Endothelial cell (in vitro differentiated cells): ENCODE measurements around the gene ZBTB4. TPM values are rescaled to one million over a fixed set of nuclear protein-coding genes. Genes with fewer than 3 reads are reported as not detected.

ENCODE experiments used
- DNase-seq: peaks from one replicate; pipeline ENCODE4 v3.0.0; 2021; ENCODE audit warnings: low spot score
- H3K27ac Mint-ChIP-seq: one replicate; pipeline ENCODE4 v1.8.0; 2021; ENCODE audit warnings: mixed read lengths, inconsistent platforms; ENCODE audit not compliant: unreplicated experiment
- H3K27me3 Mint-ChIP-seq: one replicate; pipeline ENCODE4 v1.8.0; 2021; ENCODE audit warnings: mild to moderate bottlenecking, moderate library complexity, mixed read lengths, inconsistent platforms; ENCODE audit not compliant: unreplicated experiment
- H3K36me3 Mint-ChIP-seq: one replicate; pipeline ENCODE4 v1.8.0; 2021; ENCODE audit warnings: mild to moderate bottlenecking, low read depth, mixed read lengths, inconsistent platforms; ENCODE audit not compliant: unreplicated experiment
- H3K4me1 Mint-ChIP-seq: one replicate; pipeline ENCODE4 v1.8.0; 2021; ENCODE audit warnings: mild to moderate bottlenecking, mixed read lengths, inconsistent platforms; ENCODE audit not compliant: unreplicated experiment
- H3K4me3 Mint-ChIP-seq: one replicate; pipeline ENCODE4 v1.8.0; 2021; ENCODE audit warnings: mild to moderate bottlenecking, mixed read lengths, inconsistent platforms; ENCODE audit not compliant: unreplicated experiment
- H3K9me3 Mint-ChIP-seq: one replicate; pipeline ENCODE4 v1.8.0; 2021; ENCODE audit warnings: mixed read lengths, inconsistent platforms; ENCODE audit not compliant: unreplicated experiment
- CTCF ChIP-seq: fragments of 200-600 bp; sonication (generic); IDR thresholded peaks from one replicate; pipeline ENCODE4 v1.5.0; 2021; ENCODE audit warnings: antibody characterized with exemption; ENCODE audit not compliant: unreplicated experiment
- long read RNA-seq: library from polyadenylated mRNA; unstranded; transcript quantifications from one replicate; pipeline ENCODE4 v2.0.0, GENCODE V29; 2020; ENCODE audit not compliant: unreplicated experiment
- total RNA-seq: library from RNA; stranded (reverse); fragmentation: NEBNext Ultra II Directional; extraction: Animal tissue kit (Norgen Biotek cat#: 25700); gene quantifications from one replicate; pipeline ENCODE4 v1.2.1, GENCODE V29; 2021; ENCODE audit not compliant: unreplicated experiment

The ZBTB4 gene
- 21.5 TPM for total RNA-seq
- long read RNA-seq, partial matches to known transcripts, result 0 of 2 reads
- long read RNA-seq, other reads (novel, unspliced or antisense), result 2 of 2 reads

GRCh38 chr17:7479213-7480088 lies at the start of gene ZBTB4:
Gene ZBTB4 (minus strand): TSS chr17:7479631. CDS start chr17:7466801, 12,830 bp downstream.
- DNase-seq, result peak; percentile 30
- peaks cover 31% of the 10 kb centered on the region for H3K27me3 Mint-ChIP-seq
- peak within 1 kb of the TSS; percentile 99 for H3K4me3 Mint-ChIP-seq
- peaks cover 53% of the 10 kb centered on the region for H3K4me1 Mint-ChIP-seq
- no peaks in the 10 kb centered on the region for H3K9me3 Mint-ChIP-seq
- peaks cover 4% of the 10 kb centered on the region for H3K36me3 Mint-ChIP-seq
- no peak for TF ChIP-seq CTCF
- H3K27ac Mint-ChIP-seq, result peak within 1 kb of the TSS; percentile 97

- DNase-seq, result no peak
- Mint-ChIP-seq H3K4me3 (no peak overlapping the region), H3K27ac (no peak overlapping the region), H3K4me1 (no peaks in the 10 kb centered on the region), H3K27me3 (no peaks in the 10 kb centered on the region), H3K9me3 (peaks cover 3% of the 10 kb centered on the region), H3K36me3 (peaks cover 4% of the 10 kb centered on the region)
- no peak for TF ChIP-seq CTCF
These were observed 49.4 kb upstream of the ZBTB4 start for GRCh38 chr17:7528842-7529241.

GRCh38 chr17:7523033-7523432 lies 43.6 kb upstream of the ZBTB4 start:
- no peak overlapping the region for H3K27ac Mint-ChIP-seq
- no peaks in the 10 kb centered on the region for H3K36me3 Mint-ChIP-seq
- peaks cover 3% of the 10 kb centered on the region for H3K9me3 Mint-ChIP-seq
- TF ChIP-seq CTCF, result peak; percentile 25
- H3K4me3 Mint-ChIP-seq, result no peak overlapping the region
- DNase-seq, result no peak
- no peaks in the 10 kb centered on the region for H3K4me1 Mint-ChIP-seq
- H3K27me3 Mint-ChIP-seq, result peaks cover 2% of the 10 kb centered on the region

GRCh38 chr17:7515911-7516610 lies 36.6 kb upstream of the ZBTB4 start:
- TF ChIP-seq CTCF, result no peak
- H3K4me1 Mint-ChIP-seq, result no peaks in the 10 kb centered on the region
- DNase-seq, result no peak
- H3K27ac Mint-ChIP-seq, result no peak overlapping the region
- H3K4me3 Mint-ChIP-seq, result peak overlapping the region; percentile 47
- H3K36me3 Mint-ChIP-seq, result peaks cover 20% of the 10 kb centered on the region
- peaks cover 5% of the 10 kb centered on the region for H3K27me3 Mint-ChIP-seq
- no peaks in the 10 kb centered on the region for H3K9me3 Mint-ChIP-seq
